ENCODE measurements around the gene TOX2. TPM values are rescaled to one million over a fixed set of nuclear protein-coding genes. Genes with fewer than 3 reads are reported as not detected.

TOX2 gene
- total RNA-seq, 1 donor from 2014 or later: 2.8 TPM

GRCh38 chr20:43987531-43987930 is 72.9 kb downstream of the TOX2 start:
- Mint-ChIP-seq H3K4me1 (ENCODE audit: low read depth) (no peaks in the 10 kb centered on the region), H3K27me3 (no peaks in the 10 kb centered on the region), H3K4me3 (ENCODE audit: low read depth) (no peak overlapping the region), H3K27ac (no peak overlapping the region), H3K9me3 (ENCODE audit: low read depth) (no peaks in the 10 kb centered on the region), H3K36me3 (ENCODE audit: insufficient read depth) (no peaks in the 10 kb centered on the region)
- no peak for DNase-seq (ENCODE audit: low spot score, unreplicated experiment)
- TF ChIP-seq, protein P1, sequence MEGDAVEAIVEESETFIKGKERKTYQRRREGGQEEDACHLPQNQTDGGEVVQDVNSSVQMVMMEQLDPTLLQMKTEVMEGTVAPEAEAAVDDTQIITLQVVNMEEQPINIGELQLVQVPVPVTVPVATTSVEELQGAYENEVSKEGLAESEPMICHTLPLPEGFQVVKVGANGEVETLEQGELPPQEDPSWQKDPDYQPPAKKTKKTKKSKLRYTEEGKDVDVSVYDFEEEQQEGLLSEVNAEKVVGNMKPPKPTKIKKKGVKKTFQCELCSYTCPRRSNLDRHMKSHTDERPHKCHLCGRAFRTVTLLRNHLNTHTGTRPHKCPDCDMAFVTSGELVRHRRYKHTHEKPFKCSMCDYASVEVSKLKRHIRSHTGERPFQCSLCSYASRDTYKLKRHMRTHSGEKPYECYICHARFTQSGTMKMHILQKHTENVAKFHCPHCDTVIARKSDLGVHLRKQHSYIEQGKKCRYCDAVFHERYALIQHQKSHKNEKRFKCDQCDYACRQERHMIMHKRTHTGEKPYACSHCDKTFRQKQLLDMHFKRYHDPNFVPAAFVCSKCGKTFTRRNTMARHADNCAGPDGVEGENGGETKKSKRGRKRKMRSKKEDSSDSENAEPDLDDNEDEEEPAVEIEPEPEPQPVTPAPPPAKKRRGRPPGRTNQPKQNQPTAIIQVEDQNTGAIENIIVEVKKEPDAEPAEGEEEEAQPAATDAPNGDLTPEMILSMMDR (IDR thresholded peaks at IDR 0.05; ENCODE audit: unreplicated experiment): no peak

DNA sequence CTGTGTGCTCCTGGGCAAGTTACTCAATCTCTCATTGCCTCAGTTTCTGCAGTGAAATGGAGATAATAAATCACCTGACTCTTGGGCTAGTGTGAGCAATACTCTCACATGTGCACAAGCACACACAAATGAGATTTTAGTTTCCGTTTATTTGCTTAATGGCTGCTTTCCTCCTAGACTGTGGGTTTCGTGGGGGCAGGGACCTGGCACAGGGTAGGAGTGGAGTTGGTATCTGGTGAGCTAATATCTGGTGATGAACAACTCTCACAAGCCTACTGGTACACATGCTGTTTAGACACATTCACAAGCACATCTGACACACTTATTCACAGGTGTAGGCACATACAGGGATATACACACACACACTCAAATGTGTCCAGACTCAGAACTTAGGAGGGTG is 73.8 kb downstream of the TOX2 start:
- H3K27me3 Mint-ChIP-seq: no peaks in the 10 kb centered on the region
- TF ChIP-seq, protein P1 (IDR thresholded peaks at IDR 0.05; ENCODE audit: unreplicated experiment): no peak
- no peaks in the 10 kb centered on the region for H3K36me3 Mint-ChIP-seq (ENCODE audit: insufficient read depth)
- H3K9me3 Mint-ChIP-seq (ENCODE audit: low read depth): no peaks in the 10 kb centered on the region
- no peak for DNase-seq (ENCODE audit: low spot score, unreplicated experiment)
- H3K27ac Mint-ChIP-seq: no peak overlapping the region
- no peak overlapping the region for H3K4me3 Mint-ChIP-seq (ENCODE audit: low read depth)
- no peaks in the 10 kb centered on the region for H3K4me1 Mint-ChIP-seq (ENCODE audit: low read depth)

DNA sequence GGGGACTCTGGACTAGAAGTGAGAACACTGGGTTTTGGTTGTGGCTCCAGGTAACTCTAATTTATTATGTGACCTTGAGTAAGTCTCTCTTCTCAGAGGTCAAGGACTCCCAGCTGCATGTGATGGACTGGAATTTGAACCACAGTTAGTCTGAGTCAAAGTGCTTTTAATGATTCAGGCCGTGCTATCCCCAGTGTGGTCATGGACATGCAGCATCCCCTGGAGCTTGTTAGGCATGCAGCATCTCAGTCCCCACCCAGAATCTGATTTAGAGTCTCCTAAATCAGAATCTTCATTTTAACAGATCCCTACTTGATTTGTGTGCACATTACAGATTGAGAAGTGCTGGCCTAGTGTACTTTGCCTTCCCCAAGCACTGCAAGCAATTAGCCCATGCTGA is 74.2 kb downstream of the TOX2 start:
- H3K27ac Mint-ChIP-seq: no peak overlapping the region
- DNase-seq (ENCODE audit: low spot score, unreplicated experiment): no peak
- H3K27me3 Mint-ChIP-seq: no peaks in the 10 kb centered on the region
- H3K4me1 Mint-ChIP-seq (ENCODE audit: low read depth): no peaks in the 10 kb centered on the region
- no peak overlapping the region for H3K4me3 Mint-ChIP-seq (ENCODE audit: low read depth)
- TF ChIP-seq, protein P1 (IDR thresholded peaks at IDR 0.05; ENCODE audit: unreplicated experiment): no peak
- no peaks in the 10 kb centered on the region for H3K36me3 Mint-ChIP-seq (ENCODE audit: insufficient read depth)
- no peaks in the 10 kb centered on the region for H3K9me3 Mint-ChIP-seq (ENCODE audit: low read depth)

DNA sequence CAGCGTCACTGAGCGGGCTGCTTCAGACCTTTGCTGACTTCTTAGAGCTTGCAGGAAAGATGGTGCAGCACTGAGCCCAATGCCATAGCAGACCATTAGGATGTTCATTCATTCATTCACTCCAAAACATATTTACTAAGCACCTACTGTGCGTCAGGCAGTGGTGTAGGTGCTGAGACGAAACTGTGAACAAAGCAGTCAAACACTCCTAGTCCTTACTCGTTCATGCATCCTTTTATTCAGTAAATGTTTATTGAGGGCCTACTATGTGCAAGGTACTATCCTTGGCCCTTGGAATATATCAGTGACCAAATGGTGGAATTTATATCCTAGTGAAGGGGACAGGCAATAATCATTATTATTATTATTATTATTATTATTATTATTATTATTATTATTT is 76.6 kb downstream of the TOX2 start:
- no peaks in the 10 kb centered on the region for H3K36me3 Mint-ChIP-seq (ENCODE audit: insufficient read depth)
- no peaks in the 10 kb centered on the region for H3K9me3 Mint-ChIP-seq (ENCODE audit: low read depth)
- H3K27ac Mint-ChIP-seq: no peak overlapping the region
- H3K27me3 Mint-ChIP-seq: peaks cover 3% of the 10 kb centered on the region
- TF ChIP-seq, protein P1 (IDR thresholded peaks at IDR 0.05; ENCODE audit: unreplicated experiment): no peak
- no peaks in the 10 kb centered on the region for H3K4me1 Mint-ChIP-seq (ENCODE audit: low read depth)
- DNase-seq (ENCODE audit: low spot score, unreplicated experiment): no peak
- H3K4me3 Mint-ChIP-seq (ENCODE audit: low read depth): no peak overlapping the region

- no peaks in the 10 kb centered on the region for H3K9me3 Mint-ChIP-seq (ENCODE audit: low read depth)
- DNase-seq (ENCODE audit: low spot score, unreplicated experiment): no peak
- H3K4me1 Mint-ChIP-seq (ENCODE audit: low read depth): no peaks in the 10 kb centered on the region
- peaks cover 3% of the 10 kb centered on the region for H3K27me3 Mint-ChIP-seq
- TF ChIP-seq, protein P1 (IDR thresholded peaks at IDR 0.05; ENCODE audit: unreplicated experiment): no peak
- no peaks in the 10 kb centered on the region for H3K36me3 Mint-ChIP-seq (ENCODE audit: insufficient read depth)
- no peak overlapping the region for H3K4me3 Mint-ChIP-seq (ENCODE audit: low read depth)
- no peak overlapping the region for H3K27ac Mint-ChIP-seq
These were observed 77.3 kb downstream of the TOX2 start for GRCh38 chr20:43991982-43992381.

All from progenitor cell of endocrine pancreas (in vitro differentiated cells).